ENCODE results near the gene MAP4K1. TPM values are rescaled to one million over a fixed set of nuclear protein-coding genes. Genes with fewer than 3 reads are reported as not detected.

Gene MAP4K1
- total RNA-seq = 100 to 1,000 TPM; 225 to 247 TPM

DNA sequence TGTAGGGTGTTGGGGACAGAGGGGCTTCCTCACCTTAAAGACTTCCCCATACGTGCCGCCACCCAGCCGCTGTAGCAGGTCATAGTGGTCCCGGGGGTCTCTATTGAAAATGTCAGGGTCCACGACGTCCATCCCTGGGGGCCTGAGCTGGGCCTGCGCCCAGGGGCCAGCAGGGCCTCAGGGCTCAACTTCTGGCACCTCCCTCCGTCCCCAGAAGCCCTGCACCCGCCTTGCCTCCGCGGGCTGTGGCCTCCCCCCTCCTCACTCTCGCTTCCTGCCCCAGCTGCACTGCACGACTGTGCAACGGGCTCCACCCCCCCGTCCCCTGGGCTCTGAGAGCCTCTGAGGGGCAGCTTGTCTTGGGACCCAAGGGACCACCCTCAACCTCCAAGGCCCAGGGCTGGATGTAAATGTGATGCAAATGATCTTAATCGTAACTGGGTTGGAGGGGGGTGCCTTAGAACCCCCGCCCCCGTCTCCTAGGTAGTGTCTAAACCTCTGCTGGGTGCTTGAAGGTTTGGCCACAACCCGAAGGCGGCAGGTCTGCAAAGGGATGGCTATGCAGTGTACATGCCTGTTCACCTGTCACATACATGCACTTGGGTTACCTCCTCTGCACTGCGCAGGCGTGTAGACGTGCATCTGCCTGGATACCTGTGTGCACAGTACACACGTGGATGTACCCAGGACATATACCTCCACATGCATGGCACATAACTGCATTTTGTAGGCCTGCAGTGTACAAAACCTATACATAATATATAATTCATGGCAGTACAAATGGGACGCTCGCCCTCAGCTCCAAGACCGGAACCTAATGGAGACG lies at the start of gene MAP4K1:
Gene MAP4K1, minus strand, starts transcription at position 190 of the 826 bp plus-strand sequence. Its CDS starts 58 bp downstream, at position 132.
- Mint-ChIP-seq H3K36me3 (peaks cover 46 to 51% of the 10 kb centered on the region in 2 donors), H3K9me3 (no peaks in the 10 kb centered on the region)
- ATAC-seq = peak; percentile 75 to 76

DNA sequence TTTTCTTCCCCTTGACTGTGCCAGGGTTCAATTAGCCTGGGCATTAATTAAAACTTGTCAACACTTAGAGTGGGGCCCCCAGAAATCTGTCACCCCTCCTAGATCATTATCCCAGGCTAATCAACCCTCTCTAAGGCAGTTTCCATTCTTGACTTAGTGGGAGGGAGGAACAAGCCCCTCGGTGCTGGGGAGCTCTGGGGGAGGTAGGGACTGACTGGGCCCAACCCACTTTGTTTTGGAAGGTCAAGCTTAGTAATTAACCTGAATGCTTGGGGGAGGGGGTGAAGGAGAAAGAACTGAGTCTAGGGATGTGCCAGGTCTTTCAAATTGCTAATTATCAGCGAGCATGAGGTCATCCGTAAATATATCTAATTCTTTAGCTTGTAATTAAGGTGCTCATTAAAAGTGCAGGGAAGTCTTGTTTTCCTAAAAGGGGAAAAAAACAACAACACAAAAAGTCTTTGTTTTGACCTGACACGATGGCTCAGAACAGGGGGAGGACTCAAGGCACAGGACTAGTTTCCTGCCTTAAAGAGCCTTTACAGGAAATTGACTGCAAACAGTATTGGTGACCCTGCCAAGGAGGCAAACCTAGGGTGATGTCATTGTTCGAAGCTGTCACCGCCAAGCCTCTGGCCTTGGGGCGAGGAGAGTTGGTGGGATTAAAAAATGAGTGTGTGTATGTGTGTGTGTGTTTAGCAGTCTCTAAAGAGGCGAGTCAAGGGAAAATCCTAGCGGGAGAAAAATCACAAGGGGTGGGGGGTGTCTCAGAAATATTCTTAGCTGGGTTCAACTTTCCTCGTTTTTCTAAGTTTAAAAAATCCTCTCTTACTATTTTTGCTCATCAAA lies 49.1 kb upstream of the MAP4K1 start:
- no peak overlapping the region for H3K27ac Mint-ChIP-seq
- H3K36me3 Mint-ChIP-seq = peaks cover 7 to 12% of the 10 kb centered on the region in 2 donors
- ATAC-seq (peak in 1 of 2 donors; percentile 68), DNase-seq (ENCODE audit: low spot score in 2 of 2) (no peak)
- H3K9me3 Mint-ChIP-seq = no peaks in the 10 kb centered on the region

More for the DNA sequence above, at the start of gene MAP4K1:
- peak within 1 kb of the TSS; percentile 96 to 100 for H3K27ac Mint-ChIP-seq
- DNase-seq (ENCODE audit: low spot score in 2 of 2) = peak; percentile 72 to 77

DNA sequence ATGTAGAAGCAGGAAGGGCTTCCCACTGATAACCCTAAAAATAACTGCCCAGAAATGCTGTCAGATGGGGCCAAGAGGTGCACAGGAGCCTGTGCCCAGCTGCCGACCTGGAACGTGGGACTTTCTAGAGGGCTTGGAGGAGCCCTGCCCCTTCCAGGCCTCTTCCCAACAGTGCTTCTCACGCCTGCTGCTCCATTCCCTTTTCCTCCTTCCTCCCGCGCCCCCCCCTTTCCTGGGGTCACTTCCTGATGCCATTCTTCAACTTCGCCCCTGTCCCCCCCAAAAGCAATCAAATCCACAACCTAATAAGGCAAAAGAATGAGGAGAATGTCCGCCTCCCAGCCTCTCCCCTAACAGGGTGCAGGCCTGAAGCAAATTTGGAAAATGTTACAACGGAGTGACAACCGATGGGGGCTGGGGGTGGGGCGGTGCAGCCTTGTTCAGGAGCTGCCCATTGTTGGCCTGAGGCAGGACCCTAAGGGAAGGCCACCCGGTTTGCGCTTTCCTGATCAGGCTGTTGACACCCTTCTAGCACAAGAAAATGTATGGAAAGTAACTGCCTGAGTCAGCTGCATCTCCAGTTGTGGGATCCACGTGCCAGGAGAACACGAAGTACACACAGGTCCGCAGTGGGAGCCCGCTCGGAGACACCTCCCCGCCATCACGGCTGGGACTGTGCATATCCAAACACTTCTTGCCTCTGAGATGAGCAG lies 48.4 kb upstream of the MAP4K1 start:
- no peaks in the 10 kb centered on the region for H3K9me3 Mint-ChIP-seq
- H3K36me3 Mint-ChIP-seq = peaks cover 7 to 14% of the 10 kb centered on the region in 2 donors
- no peak for ATAC-seq
- DNase-seq (ENCODE audit: low spot score in 2 of 2) = no peak
- peak overlapping the region in 1 of 2 donors; percentile 44 for H3K27ac Mint-ChIP-seq

DNA sequence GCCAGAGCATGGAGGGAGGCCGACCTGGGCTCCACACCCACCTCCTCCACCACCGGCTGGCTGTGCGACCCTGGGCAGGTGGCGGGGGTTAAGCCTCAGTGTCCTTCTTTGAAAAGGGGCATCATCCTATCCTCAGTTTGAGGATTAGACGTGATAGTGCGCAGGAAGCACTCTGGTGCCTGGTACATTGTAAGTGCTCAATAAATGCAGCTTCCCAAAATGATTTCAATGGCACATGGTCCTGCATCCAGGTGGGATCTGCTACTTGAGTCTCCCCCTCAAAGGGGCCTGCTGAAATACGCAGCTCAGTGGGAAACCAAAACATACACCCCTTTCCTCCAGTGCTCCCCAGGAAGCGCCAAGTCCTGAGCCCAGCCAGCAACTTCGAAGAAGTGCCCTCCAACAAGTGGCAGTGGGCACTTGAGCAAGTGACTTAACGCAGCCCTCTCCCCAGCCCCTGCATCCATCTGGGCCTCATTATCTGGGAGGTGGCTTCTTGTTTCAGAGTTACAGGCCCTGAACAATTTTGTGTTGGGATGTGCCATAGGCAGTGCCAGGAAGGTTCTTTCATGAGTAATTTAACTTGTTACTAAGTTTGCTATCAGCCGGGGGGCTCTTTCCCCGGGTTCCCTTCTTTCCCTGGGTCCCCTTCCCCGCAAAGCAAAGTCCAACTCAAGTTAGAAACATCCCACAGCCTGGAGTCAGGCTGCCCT lies 47.6 kb upstream of the MAP4K1 start:
- Mint-ChIP-seq H3K27ac (no peak overlapping the region), H3K36me3 (peaks cover 7 to 20% of the 10 kb centered on the region in 2 donors), H3K9me3 (no peaks in the 10 kb centered on the region)
- no peak for DNase-seq (ENCODE audit: low spot score in 2 of 2)
- no peak for ATAC-seq

DNA sequence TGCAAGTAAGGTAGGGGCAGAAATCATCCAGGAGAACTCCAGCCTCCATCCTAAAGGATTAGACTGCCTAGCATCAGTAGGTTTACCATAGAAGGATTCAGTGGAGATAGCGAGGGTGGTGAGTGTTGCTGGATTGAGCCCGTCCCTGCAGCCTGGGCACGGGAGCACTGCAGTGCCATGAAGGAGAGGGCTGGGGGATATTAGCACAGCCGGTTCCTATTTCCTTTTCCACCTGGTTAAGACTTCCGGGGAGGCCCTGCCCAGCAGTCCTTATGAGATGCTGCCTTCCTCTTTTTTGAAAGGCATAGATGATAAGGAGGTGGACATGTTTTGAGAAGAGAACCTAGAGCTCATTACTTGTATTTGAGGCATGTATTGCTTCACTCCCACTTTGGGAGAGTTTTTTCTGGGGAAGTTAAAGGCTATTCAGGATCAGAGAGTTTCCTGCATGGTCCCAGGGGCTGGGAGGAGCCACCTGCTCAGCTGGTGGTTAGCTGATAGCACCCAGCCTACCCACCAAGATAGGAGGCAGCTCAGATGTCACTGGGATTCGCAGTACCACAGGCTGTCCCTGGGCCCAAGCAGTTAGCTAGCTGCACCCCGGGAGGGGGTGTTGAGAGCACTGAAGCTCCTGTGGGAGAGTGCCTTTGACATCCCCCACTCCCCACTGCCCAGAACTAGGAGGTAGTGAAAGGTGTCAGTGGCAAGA lies 46.9 kb upstream of the MAP4K1 start:
- DNase-seq (ENCODE audit: low spot score in 2 of 2) = no peak
- Mint-ChIP-seq H3K36me3 (peaks cover 3 to 15% of the 10 kb centered on the region in 2 donors), H3K9me3 (no peaks in the 10 kb centered on the region), H3K27ac (no peak overlapping the region)
- ATAC-seq = no peak

DNA sequence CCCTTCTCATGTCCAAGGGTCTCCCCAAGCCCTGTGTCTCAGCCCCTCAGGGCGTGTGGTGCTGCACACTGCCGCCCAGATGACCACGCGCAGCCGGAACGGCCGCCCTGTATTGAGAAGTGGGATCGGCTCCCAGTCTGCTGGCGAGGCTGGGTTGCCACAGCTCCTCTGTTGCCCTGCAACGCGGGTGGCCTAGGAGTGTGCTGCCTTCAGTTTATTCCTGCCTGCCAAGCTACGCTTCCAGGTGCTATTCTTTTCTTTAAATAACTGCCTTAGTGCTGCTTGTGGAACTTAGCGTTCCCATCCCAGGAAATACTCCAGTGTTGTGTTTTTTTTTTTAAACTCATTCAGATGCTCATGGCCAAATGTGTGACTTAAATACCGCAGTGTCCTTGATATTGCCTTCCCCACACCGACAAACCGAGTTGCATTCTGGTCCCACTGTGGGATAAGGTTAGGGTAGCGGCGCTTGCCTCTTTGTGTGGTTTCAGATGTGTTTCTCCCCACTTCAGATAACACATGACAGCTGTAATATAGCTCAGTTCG lies 46.3 kb upstream of the MAP4K1 start:
- no peak for DNase-seq (ENCODE audit: low spot score in 2 of 2)
- ATAC-seq = no peak
- Mint-ChIP-seq H3K36me3 (peaks cover 0 to 9% of the 10 kb centered on the region in 2 donors), H3K9me3 (no peaks in the 10 kb centered on the region), H3K27ac (no peak overlapping the region)

DNA sequence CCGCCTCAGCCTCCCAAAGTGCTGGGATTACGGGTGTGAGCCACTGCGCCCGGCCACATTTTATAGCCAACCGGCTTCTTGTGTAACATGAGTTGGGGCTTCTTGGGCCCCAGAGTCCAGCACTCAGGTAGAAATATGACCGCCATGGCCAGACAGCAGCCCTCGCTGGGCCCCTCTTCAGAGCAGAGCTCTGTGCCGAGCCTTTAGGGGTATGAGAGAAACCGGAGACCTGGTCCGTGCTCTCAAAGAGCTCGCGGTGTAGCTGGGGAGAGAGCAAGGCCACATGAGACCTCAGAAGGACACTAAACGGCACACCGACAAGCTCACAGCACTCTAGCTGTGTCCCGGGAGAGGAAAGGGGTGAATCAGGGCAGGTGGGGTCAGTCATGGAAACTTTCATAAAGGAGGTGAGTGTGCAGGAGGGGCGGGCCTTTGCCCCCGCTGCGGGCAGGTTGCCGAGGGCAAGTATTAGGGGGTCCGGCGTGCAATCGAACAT lies 45.5 kb upstream of the MAP4K1 start:
- no peak for DNase-seq (ENCODE audit: low spot score in 2 of 2)

DNA sequence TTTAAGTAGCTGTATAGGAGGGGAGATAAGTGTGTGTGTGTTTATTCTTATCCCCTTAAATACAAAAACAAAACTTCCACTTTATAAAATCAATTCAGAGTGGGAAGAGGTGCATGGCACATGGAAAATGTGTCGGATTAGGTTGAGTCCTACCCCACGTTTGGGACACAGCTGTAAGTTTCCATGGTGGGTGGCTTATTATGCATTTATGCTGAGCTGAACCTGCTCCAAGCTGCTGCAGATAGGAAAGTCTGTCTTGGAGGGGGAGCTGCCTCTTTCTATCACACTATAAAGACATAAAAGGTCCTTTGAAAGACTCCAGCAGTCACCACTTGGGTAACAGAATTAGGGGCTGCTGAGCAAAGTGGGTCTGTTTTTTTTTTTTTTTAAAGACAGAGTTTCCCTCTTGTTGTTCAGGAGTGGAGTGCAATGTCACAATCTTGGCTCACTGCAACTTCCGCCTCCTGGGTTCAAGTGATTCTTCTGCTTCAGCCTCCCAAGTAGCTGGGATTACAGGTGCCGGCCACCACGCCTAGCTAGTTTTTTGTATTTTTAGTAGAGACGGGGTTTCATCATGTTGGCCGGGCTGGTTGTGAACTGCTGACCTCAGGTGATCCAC lies 44.9 kb upstream of the MAP4K1 start:
- peaks cover 5 to 9% of the 10 kb centered on the region in 2 donors for H3K36me3 Mint-ChIP-seq
- H3K27ac Mint-ChIP-seq = no peak overlapping the region
- ATAC-seq (no peak), DNase-seq (ENCODE audit: low spot score in 2 of 2) (no peak)
- no peaks in the 10 kb centered on the region for H3K9me3 Mint-ChIP-seq

More for the DNA sequence above, 45.5 kb upstream of the MAP4K1 start:
- Mint-ChIP-seq H3K9me3 (no peaks in the 10 kb centered on the region), H3K36me3 (peaks cover 5 to 9% of the 10 kb centered on the region in 2 donors), H3K27ac (no peak overlapping the region)
- ATAC-seq = no peak

DNA sequence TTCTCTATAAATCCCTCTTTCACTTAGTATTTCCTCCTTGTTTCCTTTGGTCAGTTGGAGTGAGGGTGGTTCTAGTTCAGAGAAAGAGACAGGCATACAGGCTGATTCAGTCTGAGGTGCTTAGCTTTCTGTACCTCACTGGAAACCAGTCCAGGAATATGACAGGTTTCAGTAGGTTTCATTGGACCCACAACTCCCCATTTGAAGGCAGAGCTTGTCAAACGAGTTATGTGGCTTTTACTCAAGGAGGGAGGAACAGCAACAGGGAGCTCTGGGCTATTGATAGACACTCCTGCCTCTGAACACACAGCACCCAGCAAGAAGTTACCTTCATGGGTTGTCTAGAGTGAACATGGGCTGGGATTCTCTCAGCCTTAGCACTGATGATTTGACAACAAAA lies 44.2 kb upstream of the MAP4K1 start:
- ATAC-seq = no peak
- DNase-seq (ENCODE audit: low spot score in 2 of 2) = no peak
- Mint-ChIP-seq H3K27ac (no peak overlapping the region), H3K9me3 (no peaks in the 10 kb centered on the region), H3K36me3 (peaks cover 5 to 9% of the 10 kb centered on the region in 2 donors)

DNA sequence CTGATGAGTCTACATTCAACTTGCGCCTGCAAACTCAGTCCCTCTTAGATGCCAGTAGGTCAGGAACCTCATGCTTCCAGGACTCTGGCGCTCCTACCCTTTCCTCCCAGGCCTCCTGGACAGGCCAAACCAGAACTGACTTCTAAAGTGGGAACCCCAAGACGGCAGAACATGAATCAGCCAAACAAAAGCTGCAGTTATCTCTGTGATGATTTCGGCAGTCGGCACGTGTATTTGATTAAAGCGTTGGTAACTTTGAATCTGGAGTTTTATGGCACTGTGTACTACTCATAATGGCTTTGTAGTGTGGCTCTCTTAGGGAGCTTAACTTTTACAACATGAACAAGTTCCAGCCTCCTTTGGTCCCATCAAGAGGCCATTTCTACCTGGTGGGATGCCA lies 43.4 kb upstream of the MAP4K1 start:
- H3K27ac Mint-ChIP-seq = no peak overlapping the region
- no peaks in the 10 kb centered on the region for H3K9me3 Mint-ChIP-seq

DNA sequence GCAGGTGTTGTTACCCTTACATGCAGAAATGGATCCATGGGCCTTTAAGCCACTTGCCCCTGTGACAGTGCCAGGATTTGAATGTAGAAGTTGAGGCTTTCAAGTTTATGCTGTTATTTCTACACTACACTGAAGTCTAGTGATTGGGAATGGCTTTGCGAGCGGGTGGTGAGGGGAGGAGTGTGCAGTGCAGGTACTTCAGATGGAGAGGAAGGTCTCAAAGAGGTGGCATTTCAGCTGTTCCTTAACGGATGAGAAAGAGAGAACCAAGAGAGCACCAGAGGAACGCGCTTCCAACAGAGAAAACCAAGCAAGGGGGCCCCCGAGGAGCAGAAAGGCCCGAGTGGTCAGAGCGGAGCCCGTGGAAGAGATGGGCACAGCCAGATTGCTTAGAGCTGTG lies 43.0 kb upstream of the MAP4K1 start:
- ATAC-seq (no peak), DNase-seq (ENCODE audit: low spot score in 2 of 2) (no peak)
- Mint-ChIP-seq H3K27ac (no peak overlapping the region), H3K9me3 (no peaks in the 10 kb centered on the region), H3K36me3 (peaks cover 5 to 9% of the 10 kb centered on the region in 2 donors)

More for the DNA sequence above, 43.4 kb upstream of the MAP4K1 start:
- no peak for ATAC-seq
- no peak for DNase-seq (ENCODE audit: low spot score in 2 of 2)
- H3K36me3 Mint-ChIP-seq = peaks cover 5 to 9% of the 10 kb centered on the region in 2 donors

DNA sequence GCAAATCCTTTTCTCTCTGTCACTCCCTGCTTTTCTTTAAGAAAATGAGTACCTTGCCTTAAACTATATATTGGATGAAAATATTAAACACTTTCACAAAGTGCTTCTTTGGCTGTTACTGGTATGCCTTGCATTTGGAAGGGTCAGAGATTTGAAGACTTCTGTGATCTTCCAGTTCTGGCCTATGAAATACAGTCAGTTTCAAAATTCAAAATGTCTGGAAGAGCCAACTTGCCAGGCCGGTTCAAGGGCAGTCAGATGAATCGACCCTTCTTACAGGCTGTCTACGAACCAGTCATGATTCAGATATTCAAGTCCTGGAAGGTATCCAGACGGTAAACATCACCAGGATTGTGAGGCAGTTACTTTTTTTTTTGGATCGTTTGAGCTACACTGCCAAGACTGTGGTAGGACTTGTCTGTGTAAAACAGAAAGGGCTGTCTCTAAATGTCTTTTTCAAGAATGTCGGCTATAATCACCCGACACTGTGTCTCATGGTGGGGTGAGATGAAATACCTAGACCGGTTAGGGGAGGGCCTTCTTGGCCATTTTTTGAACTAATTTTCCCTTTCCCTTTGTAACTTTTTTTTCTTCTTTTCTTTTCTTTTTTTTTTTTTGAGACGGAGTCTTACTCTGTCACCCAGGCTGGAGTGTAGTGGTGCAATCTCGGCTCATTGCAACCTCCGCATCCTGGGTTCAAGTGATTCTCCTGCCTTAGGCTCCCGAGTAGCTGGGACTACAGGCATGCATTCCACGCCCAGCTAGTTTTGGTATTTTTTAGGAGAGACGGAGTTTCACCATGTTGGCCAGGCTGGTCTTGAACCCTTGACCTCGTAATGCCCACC lies 40.9 kb upstream of the MAP4K1 start:
- Mint-ChIP-seq H3K27ac (peak overlapping the region; percentile 93 to 94), H3K36me3 (peaks cover 6 to 21% of the 10 kb centered on the region in 2 donors), H3K9me3 (no peaks in the 10 kb centered on the region)
- DNase-seq (ENCODE audit: low spot score in 2 of 2) (no peak), ATAC-seq (no peak)

DNA sequence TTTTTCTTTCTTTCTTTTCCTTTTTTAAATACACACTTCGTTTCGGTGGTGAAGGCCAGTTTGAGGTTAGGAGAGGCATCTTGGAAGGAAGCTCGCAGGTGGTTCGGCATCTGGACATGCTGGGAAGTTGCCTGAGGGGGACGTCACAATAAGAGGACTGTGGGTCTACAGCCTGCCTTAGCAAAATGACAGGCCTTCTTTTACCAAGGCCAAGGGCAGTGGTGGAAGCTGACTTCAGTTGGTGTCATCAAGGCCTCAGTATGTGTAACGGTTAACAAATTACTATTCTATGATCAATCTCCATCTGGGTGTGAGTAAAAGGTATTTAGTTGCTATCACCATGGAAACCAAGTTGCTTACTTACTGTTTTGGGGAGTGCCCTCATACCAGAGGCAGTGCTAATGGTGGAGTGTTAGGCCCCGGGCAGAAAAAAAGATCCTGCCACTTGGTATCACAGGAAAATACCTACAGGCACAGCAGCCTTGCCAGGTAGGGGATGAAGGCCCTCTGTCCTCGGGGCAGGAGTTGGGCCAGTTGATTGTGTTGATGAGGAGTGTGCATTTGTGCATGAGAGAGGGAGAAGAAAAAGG lies 40.0 kb upstream of the MAP4K1 start:
- Mint-ChIP-seq H3K9me3 (no peaks in the 10 kb centered on the region), H3K36me3 (peaks cover 10 to 26% of the 10 kb centered on the region in 2 donors), H3K27ac (peak overlapping the region; percentile 93 to 94)
- peak in 1 of 2 donors; percentile 29 for DNase-seq (ENCODE audit: low spot score in 2 of 2)
- ATAC-seq = peak; percentile 15 to 46
